H4 (cell line): ENCODE measurements around the gene SINHCAF. TPM values are rescaled to one million over a fixed set of nuclear protein-coding genes. Genes with fewer than 3 reads are reported as not detected.
A peak's percentile ranks its signal among the peaks of the same experiment; 100 is the strongest.
"Not testable (repeated sequence)": the region's sequence is repeated elsewhere in the genome, so short reads cannot be mapped to it uniquely, and the experiment has no call there.

Experiments used
- DNase-seq: peaks from one replicate; pipeline ENCODE4 v3.0.0-alpha.2; 2015; ENCODE audit warnings: low spot score
- total RNA-seq: library from RNA; depleted of rRNA; stranded (reverse); fragments of >200 nt; shearing (Covaris generic); gene quantifications from 2 replicates; pipeline ENCODE4 v1.2.3, GENCODE V29; 2014; rRNA removed

Gene SINHCAF
- 72.6 and 127 TPM in 2 replicates for total RNA-seq

GRCh38 chr12:31325877-31326631, at the start of gene SINHCAF:
TSS of gene SINHCAF (minus strand) at chr12:31326150. CDS start at chr12:31298204, 27,946 bp downstream.
- DNase-seq: peak; percentile 98

- DNase-seq: not testable (repeated sequence)
Measured at GRCh38 chr12:31375422-31375821, 49.5 kb upstream of the SINHCAF start.

GRCh38 chr12:31371256-31371620, 45.3 kb upstream of the SINHCAF start:
- no peak for DNase-seq

GRCh38 chr12:31370531-31371255, 44.7 kb upstream of the SINHCAF start:
- no peak for DNase-seq

GRCh38 chr12:31369712-31370521, 44.0 kb upstream of the SINHCAF start:
- DNase-seq: no peak

- no peak for DNase-seq
Measured at GRCh38 chr12:31368666-31369361, 42.9 kb upstream of the SINHCAF start.

GRCh38 chr12:31366104-31366621, 40.2 kb upstream of the SINHCAF start:
- no peak for DNase-seq

GRCh38 chr12:31363831-31364230, 37.9 kb upstream of the SINHCAF start:
- DNase-seq: no peak

- DNase-seq: no peak
Measured at GRCh38 chr12:31363416-31363809, 37.5 kb upstream of the SINHCAF start.

- DNase-seq: peak; percentile 67
Measured at GRCh38 chr12:31362759-31363415, 36.9 kb upstream of the SINHCAF start.

GRCh38 chr12:31362115-31362758, 36.3 kb upstream of the SINHCAF start:
- no peak for DNase-seq

GRCh38 chr12:31361730-31362114, 35.8 kb upstream of the SINHCAF start:
- DNase-seq: no peak

- DNase-seq: no peak
Measured at GRCh38 chr12:31355747-31356107, 29.8 kb upstream of the SINHCAF start.

GRCh38 chr12:31353750-31354708, 28.1 kb upstream of the SINHCAF start:
- no peak for DNase-seq

- no peak for DNase-seq
Measured at GRCh38 chr12:31346267-31346666, 20.3 kb upstream of the SINHCAF start.

GRCh38 chr12:31343139-31343538, 17.2 kb upstream of the SINHCAF start:
- DNase-seq: no peak

- no peak for DNase-seq
Measured at GRCh38 chr12:31342286-31342685, 16.3 kb upstream of the SINHCAF start.

GRCh38 chr12:31339831-31340622, 14.1 kb upstream of the SINHCAF start:
- no peak for DNase-seq

- no peak for DNase-seq
Measured at GRCh38 chr12:31337952-31338351, 12.0 kb upstream of the SINHCAF start.
